Activated T-cell treated with anti-CD3 and anti-CD28 coated beads, Interleukin-2, amount 50 U/mL, for 24 hours (primary cell): ENCODE measurements around the gene STK32B.

Experiments used
- DNase-seq: peaks from one replicate; pipeline ENCODE4 v3.0.0-alpha.2; 2020
- H3K27ac Mint-ChIP-seq: 2 replicates; pipeline ENCODE4 v1.8.0; 2020; ENCODE audit warnings: mild to moderate bottlenecking, mixed read lengths
- H3K27me3 Mint-ChIP-seq: 2 replicates; pipeline ENCODE4 v1.8.0; 2020; ENCODE audit warnings: mixed read lengths
- H3K36me3 Mint-ChIP-seq: 2 replicates; pipeline ENCODE4 v1.8.0; 2020; ENCODE audit warnings: low read depth, mixed read lengths
- H3K4me1 Mint-ChIP-seq: 2 replicates; pipeline ENCODE4 v1.8.0; 2020; ENCODE audit warnings: low read depth, mixed read lengths
- H3K4me3 Mint-ChIP-seq: 2 replicates; pipeline ENCODE4 v1.8.0; 2020; ENCODE audit warnings: mild to moderate bottlenecking, moderate library complexity, mixed read lengths
- H3K9me3 Mint-ChIP-seq: 2 replicates; pipeline ENCODE4 v1.8.0; 2020; ENCODE audit warnings: mixed read lengths

Gene STK32B

DNA sequence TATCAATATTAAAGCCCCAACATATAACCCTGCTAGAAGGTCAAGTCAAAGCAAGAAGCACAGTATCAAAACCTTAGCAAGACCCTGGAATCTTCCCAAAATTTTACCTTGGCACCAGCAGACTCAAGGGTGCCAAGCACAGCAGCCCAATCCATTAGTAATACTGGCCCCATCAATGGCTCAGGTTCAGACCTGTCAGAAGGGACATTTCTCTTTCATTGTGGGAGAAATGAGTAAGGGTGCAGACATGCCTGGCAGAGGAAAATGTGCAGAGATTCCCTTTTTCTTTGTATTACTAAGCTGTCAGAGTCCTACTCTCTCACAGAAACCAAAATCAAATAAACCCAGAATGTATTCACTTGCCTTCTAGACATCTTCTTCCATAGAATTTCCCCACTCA, 453.2 kb downstream of the STK32B start:
- no peaks in the 10 kb centered on the region for H3K36me3 Mint-ChIP-seq
- DNase-seq: no peak
- H3K4me1 Mint-ChIP-seq: no peaks in the 10 kb centered on the region
- H3K9me3 Mint-ChIP-seq: no peaks in the 10 kb centered on the region
- no peak overlapping the region for H3K4me3 Mint-ChIP-seq
- no peak overlapping the region for H3K27ac Mint-ChIP-seq
- no peaks in the 10 kb centered on the region for H3K27me3 Mint-ChIP-seq

DNA sequence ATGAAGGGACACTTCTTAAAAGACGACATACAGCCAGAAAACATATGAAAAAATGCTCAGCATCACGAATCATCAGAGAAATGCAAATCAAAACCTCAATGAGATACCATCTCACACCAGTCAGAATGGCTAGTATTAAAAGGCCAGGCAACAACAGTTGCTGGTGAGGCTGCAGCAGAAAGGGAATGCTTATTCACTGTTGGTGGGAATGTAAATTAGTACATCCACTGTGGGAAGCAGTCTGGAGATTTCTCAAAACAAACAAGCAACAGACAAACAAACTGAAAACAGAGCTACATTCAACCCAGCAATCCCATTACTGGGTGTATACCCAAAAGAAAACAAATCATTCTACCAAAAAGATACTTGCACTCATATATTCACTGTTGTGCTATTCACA, 459.2 kb downstream of the STK32B start:
- no peak for DNase-seq
- Mint-ChIP-seq H3K27me3 (no peaks in the 10 kb centered on the region), H3K27ac (no peak overlapping the region), H3K36me3 (no peaks in the 10 kb centered on the region), H3K9me3 (no peaks in the 10 kb centered on the region), H3K4me1 (no peaks in the 10 kb centered on the region), H3K4me3 (no peak overlapping the region)

DNA sequence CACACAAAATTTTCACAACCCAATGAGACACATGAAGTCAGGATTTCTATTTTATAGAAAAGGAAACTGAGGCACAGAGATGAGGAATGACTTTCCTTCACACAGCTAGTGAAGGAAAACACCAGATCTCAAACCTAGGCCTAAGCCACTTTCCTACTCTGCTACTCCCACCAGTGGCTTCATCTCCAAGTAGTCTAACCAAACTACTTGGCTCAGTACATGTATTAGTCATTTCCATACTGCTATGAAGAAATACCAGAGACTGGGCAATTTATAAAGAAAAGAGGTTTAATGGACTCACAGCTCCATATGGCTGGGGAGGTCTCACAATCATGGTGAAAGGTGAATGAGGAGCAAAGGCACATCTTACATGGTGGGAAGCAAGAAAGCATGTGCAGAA, 460.5 kb downstream of the STK32B start:
- H3K4me1 Mint-ChIP-seq: no peaks in the 10 kb centered on the region
- DNase-seq: no peak
- no peaks in the 10 kb centered on the region for H3K27me3 Mint-ChIP-seq
- H3K9me3 Mint-ChIP-seq: no peaks in the 10 kb centered on the region
- H3K36me3 Mint-ChIP-seq: no peaks in the 10 kb centered on the region
- no peak overlapping the region for H3K27ac Mint-ChIP-seq
- no peak overlapping the region for H3K4me3 Mint-ChIP-seq

DNA sequence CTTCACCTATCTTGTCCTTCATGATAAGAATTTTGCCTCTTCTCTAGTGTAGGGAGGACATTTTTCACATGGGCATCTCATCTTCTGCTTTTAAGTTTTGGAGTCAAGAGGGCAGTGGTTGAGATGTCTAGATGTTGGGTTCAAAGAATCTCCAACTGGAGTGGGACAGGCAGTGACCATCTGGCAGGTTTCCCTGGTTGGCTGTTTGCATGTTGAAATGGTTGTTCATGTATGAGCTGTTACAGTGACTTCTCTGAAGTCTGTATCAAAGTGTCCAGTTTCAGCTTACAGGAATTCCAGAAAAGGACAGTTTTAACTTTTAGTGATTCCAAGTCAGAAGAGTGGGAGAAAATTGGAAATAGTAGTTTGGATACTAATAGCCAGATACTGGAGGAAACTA, 464.4 kb downstream of the STK32B start:
- Mint-ChIP-seq H3K36me3 (no peaks in the 10 kb centered on the region), H3K27me3 (no peaks in the 10 kb centered on the region), H3K27ac (no peak overlapping the region), H3K9me3 (no peaks in the 10 kb centered on the region), H3K4me1 (no peaks in the 10 kb centered on the region), H3K4me3 (no peak overlapping the region)
- no peak for DNase-seq

DNA sequence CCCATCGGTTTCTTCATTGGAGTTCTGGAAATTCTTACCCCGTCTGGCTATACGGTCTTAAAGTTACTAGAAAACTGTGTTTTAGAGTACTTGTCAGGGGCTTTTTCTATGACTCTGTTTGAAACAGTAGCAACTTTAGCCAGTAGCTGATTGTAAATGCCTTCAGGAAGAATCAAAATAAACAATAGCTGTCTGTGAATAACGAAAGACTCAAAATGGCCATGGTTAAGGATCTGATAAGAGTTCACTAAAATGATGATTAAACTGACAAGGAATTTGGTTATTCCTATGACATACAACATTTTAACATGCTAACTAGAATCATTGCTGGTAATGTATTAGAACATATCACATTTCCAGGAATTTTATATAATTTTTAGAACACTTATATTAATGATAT, 466.1 kb downstream of the STK32B start:
- Mint-ChIP-seq H3K27ac (no peak overlapping the region), H3K36me3 (no peaks in the 10 kb centered on the region), H3K27me3 (no peaks in the 10 kb centered on the region), H3K4me1 (no peaks in the 10 kb centered on the region), H3K4me3 (no peak overlapping the region), H3K9me3 (no peaks in the 10 kb centered on the region)
- no peak for DNase-seq

DNA sequence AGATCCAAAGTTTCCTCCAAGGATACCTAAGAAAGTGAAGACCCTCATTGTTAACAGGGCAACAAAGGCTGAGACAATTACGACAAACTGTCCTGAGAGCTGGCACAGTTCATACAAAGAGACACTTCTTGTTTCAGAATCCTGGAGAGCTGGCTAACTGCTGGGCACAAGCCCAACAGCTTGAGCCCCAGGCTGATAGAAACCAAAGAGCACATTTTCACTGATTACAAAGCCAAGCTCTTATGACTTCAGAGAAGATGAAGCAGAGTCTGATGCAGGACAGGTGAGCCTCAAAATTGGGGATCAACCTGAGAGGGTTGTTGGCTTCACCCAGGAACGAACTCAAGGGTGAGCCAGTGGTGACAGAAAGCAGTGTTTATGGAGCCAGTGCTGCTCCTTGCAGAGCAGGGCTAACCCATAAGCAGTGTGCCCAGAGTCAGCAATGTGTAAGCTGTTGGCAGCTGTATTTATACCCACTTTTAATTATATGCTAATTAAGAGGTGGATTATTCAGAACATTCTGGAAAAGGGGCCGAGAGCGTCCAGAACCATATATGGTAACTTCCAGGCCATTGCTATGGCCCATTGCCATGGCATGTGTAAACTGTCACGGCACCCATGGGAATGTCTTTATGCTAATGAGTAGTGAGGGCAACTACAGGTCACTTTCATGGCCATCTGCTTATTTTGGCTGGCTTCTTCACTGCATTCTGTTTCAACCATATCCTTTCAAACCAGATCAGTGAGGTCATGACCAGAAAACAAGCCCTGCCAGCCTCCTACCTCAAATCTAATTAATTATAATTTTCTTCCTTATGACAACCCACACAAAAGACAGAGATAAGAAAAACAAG, 473.4 kb downstream of the STK32B start:
- Mint-ChIP-seq H3K27me3 (no peaks in the 10 kb centered on the region), H3K4me1 (no peaks in the 10 kb centered on the region), H3K36me3 (no peaks in the 10 kb centered on the region), H3K9me3 (no peaks in the 10 kb centered on the region), H3K27ac (no peak overlapping the region), H3K4me3 (no peak overlapping the region)
- no peak for DNase-seq

DNA sequence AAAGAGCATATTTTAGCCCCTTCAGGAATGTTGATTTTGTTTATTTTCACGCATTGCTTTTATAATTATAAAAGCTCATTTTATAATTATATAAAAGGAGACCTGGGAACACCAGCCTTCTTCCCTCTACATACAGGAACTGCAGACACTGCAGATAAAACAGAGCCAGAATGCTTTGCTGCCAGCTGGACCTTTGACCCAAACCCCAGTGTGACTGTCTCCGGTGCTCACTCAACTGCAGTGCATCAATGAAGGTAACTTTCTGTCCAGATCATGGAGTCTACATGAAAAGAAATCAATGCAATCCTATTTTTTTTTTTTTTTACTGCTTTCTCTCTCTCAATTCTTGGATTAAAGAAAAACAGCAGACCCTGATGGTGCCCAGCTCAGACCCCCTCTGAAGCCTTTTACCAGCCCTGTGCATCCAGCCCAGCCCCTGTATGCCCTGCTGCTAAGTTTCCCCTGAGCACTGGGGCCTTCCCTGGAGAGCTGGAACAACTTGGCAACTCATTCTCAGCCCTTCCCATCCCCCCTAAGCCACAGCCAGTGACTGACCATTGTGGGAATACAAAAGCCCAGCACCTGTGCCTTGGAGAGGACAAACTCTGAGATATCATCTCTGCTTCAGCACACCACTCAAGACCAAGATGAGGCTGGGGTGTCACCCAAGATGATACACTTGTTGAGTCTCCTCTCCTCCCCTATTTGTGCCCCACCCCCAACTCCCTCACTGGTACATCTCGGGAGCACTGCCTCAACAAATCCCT, 475.0 kb downstream of the STK32B start:
- H3K27ac Mint-ChIP-seq: no peak overlapping the region
- H3K9me3 Mint-ChIP-seq: no peaks in the 10 kb centered on the region
- H3K27me3 Mint-ChIP-seq: no peaks in the 10 kb centered on the region
- H3K36me3 Mint-ChIP-seq: no peaks in the 10 kb centered on the region
- H3K4me3 Mint-ChIP-seq: no peak overlapping the region
- no peaks in the 10 kb centered on the region for H3K4me1 Mint-ChIP-seq
- no peak for DNase-seq

DNA sequence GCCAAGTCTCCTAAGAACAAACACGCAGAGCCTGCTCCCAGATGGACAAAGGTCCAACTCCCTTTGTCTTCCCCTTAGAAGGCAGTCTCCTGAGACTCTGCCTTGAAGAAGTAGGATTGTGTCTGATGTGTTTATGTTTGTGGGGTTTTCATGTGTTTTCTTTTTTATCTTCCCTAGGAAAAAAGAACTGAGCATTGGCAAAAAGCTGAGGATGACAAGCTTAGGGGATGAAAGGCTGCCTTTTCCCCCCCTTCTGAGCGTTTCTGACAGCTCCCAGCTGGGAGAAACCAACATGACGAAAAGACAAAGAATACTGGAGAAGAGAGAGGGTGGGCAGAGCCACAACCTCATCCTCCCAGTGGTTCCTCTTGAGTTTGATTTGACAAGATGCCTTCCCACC, 475.9 kb downstream of the STK32B start:
- no peaks in the 10 kb centered on the region for H3K27me3 Mint-ChIP-seq
- no peak overlapping the region for H3K4me3 Mint-ChIP-seq
- no peaks in the 10 kb centered on the region for H3K4me1 Mint-ChIP-seq
- no peak overlapping the region for H3K27ac Mint-ChIP-seq
- H3K9me3 Mint-ChIP-seq: no peaks in the 10 kb centered on the region
- DNase-seq: no peak
- H3K36me3 Mint-ChIP-seq: no peaks in the 10 kb centered on the region

DNA sequence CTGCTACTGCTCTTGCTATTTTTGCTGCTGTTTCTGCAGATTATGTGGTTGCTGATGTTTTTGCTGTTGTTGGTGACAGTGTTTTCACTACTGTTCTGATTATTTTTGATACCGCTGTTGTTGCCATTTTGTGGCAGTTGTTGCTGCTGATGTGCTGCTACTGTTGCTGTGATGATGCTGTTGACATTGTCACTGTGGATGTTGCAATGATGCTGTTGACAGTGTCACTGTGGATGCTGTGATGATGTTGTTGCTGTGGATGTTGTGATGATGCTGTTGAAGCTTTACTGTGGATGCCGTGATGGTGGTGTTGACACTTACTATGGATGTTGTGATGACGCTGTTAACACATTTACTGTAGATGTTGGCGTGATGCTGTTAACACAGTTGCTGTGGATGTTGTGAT, 476.8 kb downstream of the STK32B start:
- Mint-ChIP-seq H3K27ac (no peak overlapping the region), H3K4me1 (no peaks in the 10 kb centered on the region), H3K9me3 (peaks cover 2% of the 10 kb centered on the region), H3K27me3 (no peaks in the 10 kb centered on the region), H3K36me3 (no peaks in the 10 kb centered on the region), H3K4me3 (no peak overlapping the region)
- no peak for DNase-seq

DNA sequence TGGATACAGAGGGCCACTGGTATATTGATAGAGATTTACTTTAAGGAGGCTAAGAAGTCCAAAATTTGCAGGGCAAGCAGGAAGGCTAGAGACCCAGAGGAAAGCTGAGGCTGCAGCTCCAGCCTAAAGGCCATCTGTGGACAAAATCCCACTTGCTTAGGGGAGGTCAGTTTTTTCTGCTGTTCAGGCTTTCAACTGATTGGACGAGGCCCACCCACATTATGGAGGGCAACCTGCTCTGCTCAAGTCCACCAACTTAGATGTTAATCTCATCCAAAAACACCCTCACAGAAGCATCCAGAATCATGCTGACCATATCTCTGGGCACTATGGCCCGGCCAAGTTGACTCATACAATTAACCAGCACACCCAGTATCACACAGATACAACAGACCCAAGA, 480.8 kb downstream of the STK32B start:
- Mint-ChIP-seq H3K4me1 (no peaks in the 10 kb centered on the region), H3K9me3 (peaks cover 16% of the 10 kb centered on the region), H3K27me3 (no peaks in the 10 kb centered on the region), H3K36me3 (no peaks in the 10 kb centered on the region), H3K4me3 (no peak overlapping the region), H3K27ac (no peak overlapping the region)
- DNase-seq: no peak

DNA sequence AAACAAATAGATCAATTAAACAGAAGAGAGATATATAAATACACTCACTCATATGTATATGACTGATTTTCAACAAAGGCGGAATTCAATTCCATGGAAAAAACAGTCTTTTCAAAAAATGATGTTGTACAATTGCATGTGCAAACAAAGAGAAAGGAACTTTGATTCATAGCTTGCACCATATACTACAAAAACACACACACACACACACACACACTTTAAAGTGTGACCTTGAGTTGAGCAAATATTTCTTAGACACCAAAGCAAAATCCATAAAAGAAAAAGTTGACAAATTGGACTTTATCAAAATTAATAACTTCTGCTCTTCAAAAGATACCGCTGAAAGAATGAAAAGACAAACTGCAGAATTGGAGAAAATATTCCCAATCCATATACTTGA, 488.3 kb downstream of the STK32B start:
- no peaks in the 10 kb centered on the region for H3K4me1 Mint-ChIP-seq
- DNase-seq: no peak
- H3K4me3 Mint-ChIP-seq: no peak overlapping the region
- no peaks in the 10 kb centered on the region for H3K27me3 Mint-ChIP-seq
- no peaks in the 10 kb centered on the region for H3K36me3 Mint-ChIP-seq
- peaks cover 10% of the 10 kb centered on the region for H3K9me3 Mint-ChIP-seq
- no peak overlapping the region for H3K27ac Mint-ChIP-seq

DNA sequence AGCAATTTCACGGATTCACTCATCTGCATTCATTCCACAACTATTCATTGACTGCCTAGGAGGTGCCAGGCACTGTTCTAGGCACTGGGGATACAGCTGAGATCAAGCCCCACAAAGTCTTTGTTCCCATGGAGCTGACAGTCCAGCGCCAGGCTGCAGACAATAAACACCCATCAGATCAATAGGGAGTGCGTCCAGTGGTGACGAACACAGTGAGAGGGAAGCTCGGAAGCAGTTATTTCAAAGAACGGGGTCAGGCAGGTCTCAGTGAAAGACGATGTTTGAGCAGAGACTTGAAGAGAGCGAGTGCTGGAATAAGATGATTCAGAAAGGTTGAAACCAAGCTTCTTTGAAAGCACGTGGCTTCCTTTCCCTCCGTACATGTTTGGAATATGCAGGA, 489.9 kb downstream of the STK32B start:
- Mint-ChIP-seq H3K9me3 (no peaks in the 10 kb centered on the region), H3K27me3 (no peaks in the 10 kb centered on the region), H3K27ac (no peak overlapping the region), H3K36me3 (no peaks in the 10 kb centered on the region), H3K4me3 (no peak overlapping the region), H3K4me1 (no peaks in the 10 kb centered on the region)
- no peak for DNase-seq

DNA sequence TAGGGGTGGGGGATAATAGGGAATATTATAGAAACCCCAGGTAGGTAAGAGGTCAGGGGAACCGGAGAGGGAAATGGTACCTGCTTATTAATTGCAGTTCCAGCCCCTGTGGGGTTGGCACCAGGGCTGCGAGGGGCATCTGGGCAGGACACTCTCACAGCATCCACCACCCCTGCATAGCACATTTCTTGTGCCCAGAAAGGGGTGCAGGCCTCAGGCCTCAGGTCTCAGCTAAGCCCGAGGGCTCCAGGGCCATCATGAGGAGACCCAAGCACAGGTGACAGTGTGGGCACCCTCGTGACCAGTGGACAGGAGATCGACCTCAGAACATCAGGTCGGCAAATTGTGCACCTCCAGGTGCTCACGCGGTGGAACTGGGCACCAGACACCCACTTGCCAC, 492.4 kb downstream of the STK32B start:
- Mint-ChIP-seq H3K4me1 (no peaks in the 10 kb centered on the region), H3K9me3 (no peaks in the 10 kb centered on the region), H3K27me3 (no peaks in the 10 kb centered on the region), H3K36me3 (no peaks in the 10 kb centered on the region), H3K4me3 (no peak overlapping the region), H3K27ac (no peak overlapping the region)
- no peak for DNase-seq

DNA sequence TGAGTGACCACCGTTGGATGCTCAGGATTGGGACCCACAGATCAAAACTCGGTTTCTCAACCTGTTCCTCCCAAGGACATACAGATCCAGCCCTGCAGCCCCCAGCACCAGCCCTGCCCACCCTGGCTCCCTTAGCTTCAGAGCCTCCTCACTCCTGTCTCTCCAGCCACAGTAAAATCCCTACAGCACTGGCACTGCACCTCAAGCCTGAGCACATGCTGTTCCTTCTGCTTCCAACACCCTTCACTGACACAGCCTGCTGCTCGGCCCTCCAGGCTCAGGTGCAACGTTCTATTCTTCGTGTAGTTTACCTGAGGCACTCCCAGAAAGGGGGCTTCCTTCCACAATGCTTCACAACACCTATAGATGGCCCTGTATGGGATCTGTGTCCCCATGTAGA, 493.5 kb downstream of the STK32B start:
- no peaks in the 10 kb centered on the region for H3K27me3 Mint-ChIP-seq
- H3K27ac Mint-ChIP-seq: no peak overlapping the region
- H3K4me3 Mint-ChIP-seq: no peak overlapping the region
- H3K9me3 Mint-ChIP-seq: peaks cover 4% of the 10 kb centered on the region
- DNase-seq: no peak
- no peaks in the 10 kb centered on the region for H3K4me1 Mint-ChIP-seq
- no peaks in the 10 kb centered on the region for H3K36me3 Mint-ChIP-seq

DNA sequence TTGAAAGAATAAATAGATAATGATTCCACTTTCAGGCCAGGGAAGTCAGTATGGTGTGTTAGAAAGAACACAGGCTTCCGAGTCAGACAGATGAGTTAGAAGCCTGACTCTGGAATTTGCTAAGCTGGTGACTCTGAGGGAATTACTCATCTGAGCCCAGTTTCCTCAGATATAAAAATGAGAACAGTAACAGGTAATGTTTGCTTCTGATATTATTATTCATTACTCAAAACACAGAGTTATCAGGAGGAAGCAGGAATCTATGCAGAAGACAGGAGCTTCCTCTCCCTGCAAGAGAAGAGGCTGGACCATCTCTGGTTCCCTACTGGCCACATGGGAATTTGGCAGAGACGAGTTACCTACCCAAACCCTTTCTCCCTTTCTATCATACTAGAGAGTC, 494.0 kb downstream of the STK32B start:
- no peaks in the 10 kb centered on the region for H3K4me1 Mint-ChIP-seq
- H3K27ac Mint-ChIP-seq: no peak overlapping the region
- H3K9me3 Mint-ChIP-seq: peaks cover 9% of the 10 kb centered on the region

More for the DNA sequence above, 494.0 kb downstream of the STK32B start:
- H3K36me3 Mint-ChIP-seq: no peaks in the 10 kb centered on the region
- no peak for DNase-seq
- no peaks in the 10 kb centered on the region for H3K27me3 Mint-ChIP-seq
- no peak overlapping the region for H3K4me3 Mint-ChIP-seq
